ENCODE results near the gene ADAM23.

Gene ADAM23

DNA sequence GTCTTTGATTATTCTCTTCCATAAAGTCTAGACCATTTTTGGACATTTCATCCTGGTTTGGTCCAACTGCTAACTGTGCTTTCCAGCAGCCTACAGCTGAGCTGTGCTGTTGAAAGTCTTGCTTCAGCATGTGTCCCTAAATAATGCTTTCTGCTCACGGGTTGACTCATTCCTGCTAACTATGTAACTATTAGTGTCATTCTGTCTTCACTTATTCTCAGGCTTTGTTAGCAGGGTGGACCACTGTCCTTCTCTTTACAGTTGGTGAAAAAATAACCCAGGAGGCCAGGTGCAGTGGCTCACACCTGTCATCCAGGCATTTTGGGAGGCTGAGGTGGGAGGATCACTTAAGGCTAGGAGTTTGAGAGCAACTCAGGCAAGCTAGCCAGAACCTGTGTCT is 8.9 kb downstream of the ADAM23 start:
- no peaks in the 10 kb centered on the region for H4K20me1 ChIP-seq (ENCODE audit: low read depth, low read length)
- H3K27me3 ChIP-seq (ENCODE audit: low read length) = no peaks in the 10 kb centered on the region
- no peaks in the 10 kb centered on the region for H3K9me2 ChIP-seq (replicated peaks; ENCODE audit: insufficient read depth, low read length)
- no peak overlapping the region for H3K4me2 ChIP-seq (ENCODE audit: low read depth, low read length, poor library complexity, severe bottlenecking)
- H2AFZ ChIP-seq (ENCODE audit: low read depth, low read length, severe bottlenecking) = no peak overlapping the region
- H3K9ac ChIP-seq (ENCODE audit: low read length) = no peak overlapping the region
- TF ChIP-seq EZH2phosphoT487 (conservative IDR thresholded peaks at IDR 0.05; ENCODE audit: low read length) = no peak
- TF ChIP-seq CTCF (IDR thresholded peaks at IDR 0.05; ENCODE audit: insufficient read depth, low read length, poor library complexity, severe bottlenecking) = no peak
- H3F3A ChIP-seq (ENCODE audit: insufficient read depth) = no peaks in the 10 kb centered on the region
- no peak overlapping the region for H3K4me3 ChIP-seq (ENCODE audit: insufficient read depth, low read length, poor library complexity, severe bottlenecking)
- H3K79me2 ChIP-seq (ENCODE audit: insufficient read depth, low read length) = no peaks in the 10 kb centered on the region
- H3K27ac ChIP-seq (ENCODE audit: low read depth, low read length) = no peak overlapping the region
- H3K36me3 ChIP-seq (ENCODE audit: low read length) = no peaks in the 10 kb centered on the region
- no peaks in the 10 kb centered on the region for H3K9me3 ChIP-seq (ENCODE audit: insufficient read depth, low read length)

DNA sequence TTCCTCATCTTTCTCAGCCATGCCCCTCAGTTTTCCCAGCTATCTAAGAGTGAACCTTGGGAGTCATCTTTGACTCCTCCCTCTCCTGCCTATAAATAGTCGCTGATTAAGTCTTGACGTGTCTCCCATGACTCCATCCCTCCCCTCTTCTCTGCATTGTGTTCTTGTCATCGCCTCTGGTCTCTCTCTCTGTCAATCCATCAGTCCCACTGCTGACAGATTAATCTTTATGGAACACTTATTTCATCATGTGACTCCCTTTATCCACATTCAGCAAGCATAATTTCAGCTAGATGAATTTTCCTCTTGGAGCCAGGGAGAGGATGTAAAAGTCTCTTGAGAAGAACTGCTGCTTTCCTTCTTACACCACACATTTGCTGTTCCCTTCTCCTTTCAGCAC is 9.4 kb downstream of the ADAM23 start:
- TF ChIP-seq CTCF (IDR thresholded peaks at IDR 0.05; ENCODE audit: insufficient read depth, low read length, poor library complexity, severe bottlenecking) = no peak
- TF ChIP-seq EZH2phosphoT487 (conservative IDR thresholded peaks at IDR 0.05; ENCODE audit: low read length) = no peak
- Histone ChIP-seq H3K36me3 (ENCODE audit: low read length) (no peaks in the 10 kb centered on the region), H4K20me1 (ENCODE audit: low read depth, low read length) (no peaks in the 10 kb centered on the region), H3F3A (ENCODE audit: insufficient read depth) (no peaks in the 10 kb centered on the region), H3K4me2 (ENCODE audit: low read depth, low read length, poor library complexity, severe bottlenecking) (no peak overlapping the region), H3K27me3 (ENCODE audit: low read length) (no peaks in the 10 kb centered on the region), H3K4me3 (ENCODE audit: insufficient read depth, low read length, poor library complexity, severe bottlenecking) (no peak overlapping the region), H2AFZ (ENCODE audit: low read depth, low read length, severe bottlenecking) (no peak overlapping the region), H3K79me2 (ENCODE audit: insufficient read depth, low read length) (no peaks in the 10 kb centered on the region), H3K9me2 (replicated peaks; ENCODE audit: insufficient read depth, low read length) (no peaks in the 10 kb centered on the region), H3K9me3 (ENCODE audit: insufficient read depth, low read length) (no peaks in the 10 kb centered on the region), H3K27ac (ENCODE audit: low read depth, low read length) (no peak overlapping the region), H3K9ac (ENCODE audit: low read length) (no peak overlapping the region)

DNA sequence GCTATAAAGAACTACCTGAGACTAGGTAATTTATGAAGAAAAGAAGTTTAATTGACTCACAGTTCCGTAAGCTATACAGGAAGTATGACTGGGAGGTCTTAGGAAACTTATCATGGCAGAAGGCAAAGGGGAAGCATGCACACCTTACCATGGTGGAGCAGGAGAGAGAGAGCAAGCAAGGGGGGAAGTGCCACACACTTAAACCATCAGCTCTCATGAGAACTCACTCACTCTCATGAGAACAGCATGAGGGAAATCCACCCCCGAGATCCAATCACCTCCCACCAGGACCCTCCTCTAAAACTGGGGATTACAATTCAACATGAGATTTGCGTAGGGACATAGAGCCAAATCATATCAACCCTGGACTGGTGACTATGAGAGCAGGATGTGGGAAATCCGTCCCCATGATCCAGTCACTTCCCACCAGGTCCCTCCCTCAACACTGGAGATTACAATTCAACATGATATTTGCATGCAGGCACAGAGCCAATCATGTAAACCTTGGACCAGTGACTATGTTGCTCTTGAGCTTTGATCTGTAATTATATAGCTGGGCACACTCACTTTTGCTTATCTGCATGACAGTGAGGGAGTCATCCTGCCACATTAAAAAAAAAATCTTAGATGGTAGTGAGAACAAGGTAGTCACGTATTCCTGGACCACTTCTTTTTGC is 12.9 kb downstream of the ADAM23 start:
- H3K79me2 ChIP-seq (ENCODE audit: insufficient read depth, low read length) = no peaks in the 10 kb centered on the region
- no peaks in the 10 kb centered on the region for H4K20me1 ChIP-seq (ENCODE audit: low read depth, low read length)
- H3K4me2 ChIP-seq (ENCODE audit: low read depth, low read length, poor library complexity, severe bottlenecking) = no peak overlapping the region
- no peak overlapping the region for H2AFZ ChIP-seq (ENCODE audit: low read depth, low read length, severe bottlenecking)
- H3K36me3 ChIP-seq (ENCODE audit: low read length) = no peaks in the 10 kb centered on the region
- H3K27ac ChIP-seq (ENCODE audit: low read depth, low read length) = no peak overlapping the region
- no peaks in the 10 kb centered on the region for H3K27me3 ChIP-seq (ENCODE audit: low read length)
- no peak overlapping the region for H3K9ac ChIP-seq (ENCODE audit: low read length)
- H3K4me3 ChIP-seq (ENCODE audit: insufficient read depth, low read length, poor library complexity, severe bottlenecking) = no peak overlapping the region
- H3K9me3 ChIP-seq (ENCODE audit: insufficient read depth, low read length) = no peaks in the 10 kb centered on the region
- TF ChIP-seq CTCF (IDR thresholded peaks at IDR 0.05; ENCODE audit: insufficient read depth, low read length, poor library complexity, severe bottlenecking) (no peak), EZH2phosphoT487 (conservative IDR thresholded peaks at IDR 0.05; ENCODE audit: low read length) (no peak)
- H3F3A ChIP-seq (ENCODE audit: insufficient read depth) = no peaks in the 10 kb centered on the region
- H3K9me2 ChIP-seq (replicated peaks; ENCODE audit: insufficient read depth, low read length) = no peaks in the 10 kb centered on the region
